WERI-Rb-1 (cell line): ENCODE results near the gene RNU11.
A peak's percentile ranks its signal among the peaks of the same experiment; 100 is the strongest.

ENCODE experiments used
- DNase-seq: peaks from one replicate; pipeline ENCODE4 v3.0.0-alpha.2; 2020
- H3K27ac ChIP-seq: fragments of 250-450 bp; sonication (Bioruptor Pico); 2 replicates; pipeline ENCODE4 v1.5.1; 2020; ENCODE audit warnings: mild to moderate bottlenecking, moderate library complexity
- H3K27me3 ChIP-seq: fragments of 250-450 bp; sonication (Bioruptor Pico); 2 replicates; pipeline ENCODE4 v1.5.1; 2021; ENCODE audit warnings: mild to moderate bottlenecking, low read depth, moderate library complexity; ENCODE audit not compliant: insufficient read depth, severe bottlenecking
- H3K36me3 ChIP-seq: fragments of 250-450 bp; sonication (Bioruptor Pico); 2 replicates; pipeline ENCODE4 v1.5.1; 2020; ENCODE audit warnings: mild to moderate bottlenecking, moderate library complexity
- H3K4me3 ChIP-seq: 2 replicates; pipeline ENCODE4 v1.5.1; 2011; ENCODE audit warnings: low read depth, mild to moderate bottlenecking, control low read depth, low read length
- H3K9me3 ChIP-seq: fragments of 250-450 bp; sonication (Bioruptor Pico); 2 replicates; pipeline ENCODE4 v1.5.1; 2021; ENCODE audit warnings: mild to moderate bottlenecking, moderate library complexity; ENCODE audit not compliant: severe bottlenecking
- TF ChIP-seq, protein P1 (sequence below): IDR thresholded peaks from 2 replicates; pipeline ENCODE4 v1.5.1; 2011; ENCODE audit warnings: low read depth, mild to moderate bottlenecking, control low read depth, inconsistent platforms, low read length

RNU11 gene

DNA sequence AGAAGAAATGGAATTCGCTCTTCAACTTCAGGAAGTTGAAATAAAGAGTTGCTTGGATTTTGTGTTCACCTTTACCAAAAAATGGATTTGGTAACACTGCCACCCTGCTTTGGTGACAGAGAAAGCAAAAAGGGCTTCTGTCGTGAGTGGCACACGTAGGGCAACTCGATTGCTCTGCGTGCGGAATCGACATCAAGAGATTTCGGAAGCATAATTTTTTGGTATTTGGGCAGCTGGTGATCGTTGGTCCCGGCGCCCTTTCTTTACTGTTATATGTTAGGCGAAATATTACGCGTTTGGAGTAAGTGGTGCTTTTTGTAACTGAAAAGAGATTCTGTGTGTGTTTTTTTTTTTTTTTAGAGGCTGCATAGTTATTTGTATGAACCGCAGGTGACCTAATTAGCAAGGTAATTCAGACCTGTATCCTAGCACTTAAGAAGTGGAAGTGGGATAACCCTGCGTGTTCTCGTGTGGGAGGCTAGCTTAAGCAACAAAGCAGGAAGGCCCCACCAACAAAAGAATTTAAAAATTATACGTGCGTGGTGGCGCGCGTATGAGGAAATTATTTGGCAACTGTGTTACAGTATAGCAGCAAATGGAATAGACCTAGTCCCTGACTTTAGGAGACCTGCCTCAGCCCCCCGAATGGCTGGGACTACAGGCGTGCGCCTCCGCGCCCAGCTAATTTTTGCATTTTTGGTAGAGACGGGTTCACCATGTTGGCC, at the start of gene RNU11:
Gene RNU11 (plus strand): TSS at position 127 of the 725 bp plus-strand sequence.
- peak; percentile 92 for DNase-seq
- peak within 1 kb of the TSS; percentile 47 for H3K4me3 ChIP-seq
- no peaks in the 10 kb centered on the region for H3K9me3 ChIP-seq
- H3K36me3 ChIP-seq, result no peaks in the 10 kb centered on the region; the same call in 1 of the 2 replicates
- TF ChIP-seq, protein P1, sequence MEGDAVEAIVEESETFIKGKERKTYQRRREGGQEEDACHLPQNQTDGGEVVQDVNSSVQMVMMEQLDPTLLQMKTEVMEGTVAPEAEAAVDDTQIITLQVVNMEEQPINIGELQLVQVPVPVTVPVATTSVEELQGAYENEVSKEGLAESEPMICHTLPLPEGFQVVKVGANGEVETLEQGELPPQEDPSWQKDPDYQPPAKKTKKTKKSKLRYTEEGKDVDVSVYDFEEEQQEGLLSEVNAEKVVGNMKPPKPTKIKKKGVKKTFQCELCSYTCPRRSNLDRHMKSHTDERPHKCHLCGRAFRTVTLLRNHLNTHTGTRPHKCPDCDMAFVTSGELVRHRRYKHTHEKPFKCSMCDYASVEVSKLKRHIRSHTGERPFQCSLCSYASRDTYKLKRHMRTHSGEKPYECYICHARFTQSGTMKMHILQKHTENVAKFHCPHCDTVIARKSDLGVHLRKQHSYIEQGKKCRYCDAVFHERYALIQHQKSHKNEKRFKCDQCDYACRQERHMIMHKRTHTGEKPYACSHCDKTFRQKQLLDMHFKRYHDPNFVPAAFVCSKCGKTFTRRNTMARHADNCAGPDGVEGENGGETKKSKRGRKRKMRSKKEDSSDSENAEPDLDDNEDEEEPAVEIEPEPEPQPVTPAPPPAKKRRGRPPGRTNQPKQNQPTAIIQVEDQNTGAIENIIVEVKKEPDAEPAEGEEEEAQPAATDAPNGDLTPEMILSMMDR, result no peak
- peaks cover 3% of the 10 kb centered on the region for H3K27me3 ChIP-seq
- H3K27ac ChIP-seq, result peak within 1 kb of the TSS; percentile 100

GRCh38 chr1:28601696-28602095, 46.7 kb upstream of the RNU11 start:
- H3K27me3 ChIP-seq, result no peaks in the 10 kb centered on the region
- DNase-seq, result no peak
- H3K9me3 ChIP-seq, result no peaks in the 10 kb centered on the region
- H3K4me3 ChIP-seq, result no peak overlapping the region
- H3K27ac ChIP-seq, result no peak overlapping the region
- H3K36me3 ChIP-seq, result peaks cover 21% of the 10 kb centered on the region
- TF ChIP-seq, protein P1, result no peak

- Histone ChIP-seq H3K4me3 (no peak overlapping the region), H3K9me3 (no peaks in the 10 kb centered on the region), H3K27ac (no peak overlapping the region), H3K36me3 (peaks cover 21% of the 10 kb centered on the region), H3K27me3 (no peaks in the 10 kb centered on the region)
- TF ChIP-seq, protein P1, result peak; percentile 60
- DNase-seq, result peak; percentile 59
These were observed 45.6 kb upstream of the RNU11 start for GRCh38 chr1:28602536-28603439.

- Histone ChIP-seq H3K9me3 (no peaks in the 10 kb centered on the region), H3K27ac (no peak overlapping the region), H3K4me3 (no peak overlapping the region), H3K36me3 (peaks cover 21% of the 10 kb centered on the region), H3K27me3 (no peaks in the 10 kb centered on the region)
- TF ChIP-seq, protein P1, result no peak
- DNase-seq, result no peak
These were observed 44.0 kb upstream of the RNU11 start for GRCh38 chr1:28604411-28604810.

GRCh38 chr1:28604962-28605361, 43.4 kb upstream of the RNU11 start:
- no peak for DNase-seq
- Histone ChIP-seq H3K27me3 (no peaks in the 10 kb centered on the region), H3K36me3 (peaks cover 21% of the 10 kb centered on the region), H3K9me3 (no peaks in the 10 kb centered on the region), H3K27ac (no peak overlapping the region), H3K4me3 (no peak overlapping the region)
- TF ChIP-seq, protein P1, result no peak
